Sigmoid colon (tissue), 3 donors: ENCODE results near the gene AIG1.

Experiments
- POLR2A ChIP-seq, 2 donors: fragments of 450-650 bp; IDR thresholded peaks; one replicate each; pipeline ENCODE4 v1.6.1; 2016; ENCODE audit warnings: antibody characterized with exemption in 2 of 2, mild to moderate bottlenecking in 2 of 2, moderate library complexity in 2 of 2
- TF ChIP-seq, protein P1 (sequence below), 4 experiments: fragments of 450-650 bp in 3 of 4; fragments of 200-600 bp in 1 of 4; IDR thresholded peaks; one replicate each; pipeline ENCODE4 v1.5.1; 2016 to 2019; ENCODE audit warnings: antibody characterized with exemption in 4 of 4, mild to moderate bottlenecking in 3 of 4, moderate library complexity in 2 of 4

DNA sequence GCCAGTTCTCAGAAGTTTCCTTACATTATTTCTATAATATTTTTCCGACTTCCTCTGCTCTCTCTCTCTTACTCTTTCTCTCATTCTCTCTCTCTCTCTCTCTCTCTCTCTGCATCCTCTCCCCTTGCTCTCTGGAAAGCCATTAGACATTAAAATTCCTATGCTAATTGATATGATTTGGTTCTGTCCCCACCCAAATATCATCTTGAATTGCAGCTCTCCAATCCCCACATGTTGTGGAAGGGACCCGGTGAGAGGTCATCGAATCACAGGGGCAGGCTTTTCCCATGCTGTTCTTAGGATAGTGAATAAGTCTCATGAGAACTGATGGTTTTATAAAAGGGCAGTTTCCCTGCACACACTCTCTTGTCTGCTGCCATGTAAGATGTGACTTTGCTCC is 315.7 kb downstream of the AIG1 start:
- TF ChIP-seq, protein P1, sequence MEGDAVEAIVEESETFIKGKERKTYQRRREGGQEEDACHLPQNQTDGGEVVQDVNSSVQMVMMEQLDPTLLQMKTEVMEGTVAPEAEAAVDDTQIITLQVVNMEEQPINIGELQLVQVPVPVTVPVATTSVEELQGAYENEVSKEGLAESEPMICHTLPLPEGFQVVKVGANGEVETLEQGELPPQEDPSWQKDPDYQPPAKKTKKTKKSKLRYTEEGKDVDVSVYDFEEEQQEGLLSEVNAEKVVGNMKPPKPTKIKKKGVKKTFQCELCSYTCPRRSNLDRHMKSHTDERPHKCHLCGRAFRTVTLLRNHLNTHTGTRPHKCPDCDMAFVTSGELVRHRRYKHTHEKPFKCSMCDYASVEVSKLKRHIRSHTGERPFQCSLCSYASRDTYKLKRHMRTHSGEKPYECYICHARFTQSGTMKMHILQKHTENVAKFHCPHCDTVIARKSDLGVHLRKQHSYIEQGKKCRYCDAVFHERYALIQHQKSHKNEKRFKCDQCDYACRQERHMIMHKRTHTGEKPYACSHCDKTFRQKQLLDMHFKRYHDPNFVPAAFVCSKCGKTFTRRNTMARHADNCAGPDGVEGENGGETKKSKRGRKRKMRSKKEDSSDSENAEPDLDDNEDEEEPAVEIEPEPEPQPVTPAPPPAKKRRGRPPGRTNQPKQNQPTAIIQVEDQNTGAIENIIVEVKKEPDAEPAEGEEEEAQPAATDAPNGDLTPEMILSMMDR (IDR thresholded peaks at IDR 0.05): no peak
- TF ChIP-seq POLR2A (IDR thresholded peaks at IDR 0.05): no peak
